Cerebellar nuclear complex (tissue), 1 donor: ENCODE results near the gene KIF6.

Source experiments
- DNase-seq, 2 experiments: peaks; one replicate each; lab custom pipeline; 2025; lab: John Stamatoyannopoulos, UW

The KIF6 gene

GRCh38 chr6:39343396-39343870 lies 381.8 kb downstream of the KIF6 start:
- DNase-seq, result no peak

GRCh38 chr6:39342692-39343395 lies 382.4 kb downstream of the KIF6 start:
- no peak for DNase-seq

GRCh38 chr6:39341937-39342336 lies 383.3 kb downstream of the KIF6 start:
- DNase-seq, result no peak

GRCh38 chr6:39341352-39341751 lies 383.9 kb downstream of the KIF6 start:
- DNase-seq, result no peak

GRCh38 chr6:39339868-39340550 lies 385.2 kb downstream of the KIF6 start:
- no peak for DNase-seq

GRCh38 chr6:39339096-39339867 lies 385.9 kb downstream of the KIF6 start:
- DNase-seq, result no peak

GRCh38 chr6:39338397-39338796 lies 386.8 kb downstream of the KIF6 start:
- DNase-seq, result no peak

- no peak for DNase-seq
Measured at GRCh38 chr6:39335780-39336545, 389.2 kb downstream of the KIF6 start.

- no peak for DNase-seq
Measured at GRCh38 chr6:39333644-39334438, 391.4 kb downstream of the KIF6 start.

GRCh38 chr6:39330476-39330875 lies 394.7 kb downstream of the KIF6 start:
- no peak for DNase-seq

GRCh38 chr6:39330057-39330456 lies 395.2 kb downstream of the KIF6 start:
- DNase-seq, result no peak

GRCh38 chr6:39328066-39328465 lies 397.1 kb downstream of the KIF6 start:
- no peak for DNase-seq

- no peak for DNase-seq
Measured at GRCh38 chr6:39327507-39327906, 397.7 kb downstream of the KIF6 start.

GRCh38 chr6:39322306-39322850 lies 402.8 kb downstream of the KIF6 start, which contains the start of gene KCNK16:
TSS of gene KCNK16 (minus strand) at chr6:39322702. CDS start at chr6:39322540, 162 bp downstream.
- DNase-seq, result no peak

- DNase-seq, result no peak
Measured at GRCh38 chr6:39321761-39322160, 403.4 kb downstream of the KIF6 start.

GRCh38 chr6:39320363-39320984 lies 404.7 kb downstream of the KIF6 start:
- no peak for DNase-seq

- no peak for DNase-seq
Measured at GRCh38 chr6:39319621-39320362, 405.4 kb downstream of the KIF6 start.

- no peak for DNase-seq
Measured at GRCh38 chr6:39317256-39317655, 408.0 kb downstream of the KIF6 start.

GRCh38 chr6:39314273-39314795 lies 410.9 kb downstream of the KIF6 start, which contains the start of gene KCNK17:
TSS of gene KCNK17 (minus strand) at chr6:39314419. CDS start at chr6:39314320, 99 bp downstream.
- DNase-seq, result no peak
